ENCODE results near the gene CENPA. TPM values are rescaled to one million over a fixed set of nuclear protein-coding genes. Genes with fewer than 3 reads are reported as not detected.

The CENPA gene
- total and polyA plus RNA-seq, 2 of the 13 experiments (the other 11 are each of a cell fraction or from before 2014, with no cell fraction given): 28.5 to 38.5 TPM

- no TSS peak for BruUV-seq (replicated peaks)
- peaks cover 46% of the 10 kb centered on the region for H3K4me1 ChIP-seq (ENCODE audit: insufficient read depth, low read length)
- H3K27ac ChIP-seq (ENCODE audit: extremely low read length, insufficient read depth, low read length): no peak overlapping the region
- peak overlapping the region; percentile 48 for H3K9ac ChIP-seq (ENCODE audit: insufficient read depth, low read depth, low read length)
- in situ Hi-C loops (cut with HindIII; ENCODE audit: extremely low pct_ligation_motif_present, low pct_unique_long_range_greater_than_20kb) (no loop called here), intact Hi-C loops (cut with micrococcal nuclease; ENCODE audit: unreplicated experiment) (no loop called here)
- no peaks in the 10 kb centered on the region for H4K20me1 ChIP-seq (ENCODE audit: insufficient read depth, low read length)
- H3K79me2 ChIP-seq (ENCODE audit: insufficient read depth, low read length): no peaks in the 10 kb centered on the region
- H3K27me3 ChIP-seq (ENCODE audit: control insufficient read depth in 1 of 2, insufficient read depth in 2 of 2, low read length in 2 of 2): no peaks in the 10 kb centered on the region
- no peaks in the 10 kb centered on the region for H3K36me3 ChIP-seq (replicated peaks in 1 of 2; ENCODE audit: control insufficient read depth in 1 of 2, insufficient read depth in 2 of 2, low read length in 2 of 2)
- H3K9me3 ChIP-seq (ENCODE audit: low read length): no peaks in the 10 kb centered on the region
- no peak overlapping the region for H2AFZ ChIP-seq (ENCODE audit: low read length)
- DNase-seq (ENCODE audit: low spot score): no peak
- FAIRE-seq: no peak
- CTCF ChIA-PET (ENCODE audit: low intra/inter-chr PET ratio, low total read pairs): no interaction called here
- no peak for TF ChIP-seq MLLT10 (CRISPR knock-in tag; IDR thresholded peaks at IDR 0.05)
- TF ChIP-seq SAFB2 (CRISPR knock-in tag; IDR thresholded peaks at IDR 0.05; ENCODE audit: borderline replicate concordance, low read depth): no peak
- TF ChIP-seq GTF3A (CRISPR knock-in tag; conservative IDR thresholded peaks at IDR 0.05): no peak
- TF ChIP-seq KDM2A (CRISPR knock-in tag; IDR thresholded peaks at IDR 0.05; ENCODE audit: borderline replicate concordance, low read depth): 0 out of 2 replicates have a peak, but pooled peaks have one; percentile 14
- no peak overlapping the region for H3K4me3 ChIP-seq (replicated peaks in 1 of 3; ENCODE audit: insufficient read depth in 1 of 3, low read depth in 2 of 3, low read length in 3 of 3)
- H3K4me2 ChIP-seq (ENCODE audit: low read depth, low read length): peak overlapping the region; percentile 73
- POLR2A ChIA-PET: interaction anchor here (0.9 to 1.5 kb wide), 5 partner anchors 9 to 291 kb away, joined by 3 to 5 read pairs (median 3); partner anchors contain the start of gene CENPA
- 78% methylated on average over 7 of the region's 7 CpGs for WGBS (ENCODE audit: low lambda C conversion rate)
- ATAC-seq: no peak
Observed at GRCh38 chr2:26758790-26759321, 27.0 kb upstream of the CENPA start.

GRCh38 chr2:26759845-26760244 is 26.0 kb upstream of the CENPA start:
- Histone ChIP-seq H3K27ac (ENCODE audit: extremely low read length, insufficient read depth, low read length) (no peak overlapping the region), H3K79me2 (ENCODE audit: insufficient read depth, low read length) (peaks cover 5% of the 10 kb centered on the region), H2AFZ (ENCODE audit: low read length) (no peak overlapping the region), H3K4me3 (replicated peaks in 1 of 3; ENCODE audit: insufficient read depth in 1 of 3, low read depth in 2 of 3, low read length in 3 of 3) (no peak overlapping the region), H3K36me3 (replicated peaks in 1 of 2; ENCODE audit: control insufficient read depth in 1 of 2, insufficient read depth in 2 of 2, low read length in 2 of 2) (no peaks in the 10 kb centered on the region), H3K4me2 (ENCODE audit: low read depth, low read length) (no peak overlapping the region), H4K20me1 (ENCODE audit: insufficient read depth, low read length) (no peaks in the 10 kb centered on the region), H3K9me3 (ENCODE audit: low read length) (no peaks in the 10 kb centered on the region), H3K4me1 (ENCODE audit: insufficient read depth, low read length) (peaks cover 49% of the 10 kb centered on the region), H3K27me3 (ENCODE audit: control insufficient read depth in 1 of 2, insufficient read depth in 2 of 2, low read length in 2 of 2) (no peaks in the 10 kb centered on the region; a peak in 1 of 5 replicates), H3K9ac (ENCODE audit: insufficient read depth, low read depth, low read length) (no peak overlapping the region)
- DNase-seq (ENCODE audit: low spot score) (no peak), ATAC-seq (no peak), FAIRE-seq (no peak)
- BruUV-seq (replicated peaks): no TSS peak
- TF ChIP-seq ZNF318 (CRISPR knock-in tag; IDR thresholded peaks at IDR 0.05) (no peak), MYPOP (CRISPR knock-in tag; IDR thresholded peaks at IDR 0.05) (0 out of 2 replicates have a peak, but pooled peaks have one; percentile 5), ZNF121 (CRISPR knock-in tag; IDR thresholded peaks at IDR 0.05) (peak; percentile 81)
- ChIA-PET POLR2A (no interaction called here), CTCF (ENCODE audit: low intra/inter-chr PET ratio, low total read pairs) (no interaction called here)
- intact Hi-C loops (cut with micrococcal nuclease; ENCODE audit: unreplicated experiment) (no loop called here), in situ Hi-C loops (cut with HindIII; ENCODE audit: extremely low pct_ligation_motif_present, low pct_unique_long_range_greater_than_20kb) (no loop called here)
- whole genome bisulfite sequencing (ENCODE audit: low lambda C conversion rate): 93% methylated on average over 5 of the region's 5 CpGs

Measured in HepG2 (cell line).